Adrenal gland (tissue), 12 donors: ENCODE data around the gene PEX14. TPM values are rescaled to one million over a fixed set of nuclear protein-coding genes. Genes with fewer than 3 reads are reported as not detected.

Experiments
- DNase-seq, 7 donors: peaks; one replicate each; pipeline ENCODE4 v3.0.0-alpha.2; 2019 to 2020
- H3K27ac ChIP-seq, 5 donors: fragments of 200-600 bp; sonication (generic) in 4 of 5; 1 replicate in 3 of 5; 2 replicates in 2 of 5; pipeline versions ENCODE4 v1.5.1 to v1.8.0; 2016 to 2020; ENCODE audit warnings: mild to moderate bottlenecking in 1 of 5
- H3K27me3 ChIP-seq: fragments of 200-600 bp; 2 replicates; pipeline ENCODE4 v1.8.0; 2021
- H3K36me3 ChIP-seq, 2 donors: fragments of 200-600 bp; replicated peaks in 1 of 2; 1 replicate in 1 of 2; 2 replicates in 1 of 2; pipeline versions ENCODE4 v1.5.1 to v1.8.0; 2018 to 2022
- H3K4me1 ChIP-seq, 2 donors: fragments of 200-600 bp; replicated peaks in 1 of 2; 1 replicate in 1 of 2; 2 replicates in 1 of 2; pipeline versions ENCODE4 v1.5.1 to v1.8.0; 2018 to 2021
- H3K4me3 ChIP-seq, 4 donors: fragments of 200-600 bp; sonication (generic) in 3 of 4; one replicate each; pipeline ENCODE4 v1.5.1; 2016 to 2018
- H3K9me3 ChIP-seq, 3 donors: fragments of 200-600 bp; sonication (generic) in 1 of 3; replicated peaks in 1 of 3; 1 replicate in 2 of 3; 2 replicates in 1 of 3; pipeline versions ENCODE4 v1.5.1 to v1.8.0; 2016 to 2021
- POLR2A ChIP-seq, 2 donors: fragments of 450-650 bp; IDR thresholded peaks; one replicate each; pipeline ENCODE4 v1.6.1; 2017; ENCODE audit warnings: antibody characterized with exemption in 2 of 2, mild to moderate bottlenecking in 2 of 2, moderate library complexity in 1 of 2
- WGBS, 4 donors: extraction: QIAGEN DNeasy Blood & Tissue Kit in 2 of 4; methylation state at CpG; one replicate each; pipeline versions ENCODE4 v1.1.5 to v1.1.7; 2013 to 2017; 5-methylcytosine and 5-hydroxymethylcytosine counted together
- intact Hi-C, 2 donors: fragments of 100-400 bp; cut with DNase I; formaldehyde crosslinking; loops; one replicate each; pipeline versions ENCODE4 v1.14.1 to v1.15.0; 2022 to 2023
- polyA plus RNA-seq, 3 donors: library from polyadenylated mRNA; stranded (reverse); fragments of 200-250 nt in 2 of 3; fragments of 350-450 nt in 1 of 3; fragmentation: Illumina TruSeq in 1 of 3; extraction: RNeasy Lipid Tissue Mini Kit (QIAGEN cat#74804) in 1 of 3; gene quantifications; one replicate each; pipeline ENCODE4 v1.2.3, GENCODE V29; 2013 to 2014
- total RNA-seq, 9 donors: library from RNA; depleted of rRNA in 4 of 9; stranded (reverse); fragments of >200 nt in 4 of 9; fragments of 120-200 nt in 1 of 9; fragmentation: NEBNext Ultra II Directional in 1 of 9; extraction: Animal tissue kit (Norgen Biotek cat#: 25700) in 1 of 9; gene quantifications; one replicate each; pipeline versions ENCODE4 v1.1.0 to v1.2.4, GENCODE V29; 2013 to 2023
- TF ChIP-seq, protein P1 (sequence below), 6 experiments: fragments of 450-650 bp in 4 of 6; fragments of 200-600 bp in 2 of 6; sonication (generic) in 1 of 6; IDR thresholded peaks; 1 replicate in 5 of 6; 2 replicates in 1 of 6; pipeline versions ENCODE4 v1.5.1 to v1.8.0; 2016 to 2021; ENCODE audit warnings: antibody characterized with exemption in 6 of 6, mild to moderate bottlenecking in 2 of 6, moderate library complexity in 1 of 6
- donor health status: healthy with polysubstance abuse.
- donor health status: Bipolar disorder and iron deficiency.
- donor health status: DM: yes; HTN: yes; CAD: no.
- donor health status: DM: no; HTN: no; CAD: no.
- donor health status: DM: no; HTN: no; CAD: no.
- donor health status: DM: yes; HTN: yes; CAD: no.

Gene PEX14
- total and polyA plus RNA-seq, 12 donors: 9.7 to 23.9 (median 18.1) TPM

DNA sequence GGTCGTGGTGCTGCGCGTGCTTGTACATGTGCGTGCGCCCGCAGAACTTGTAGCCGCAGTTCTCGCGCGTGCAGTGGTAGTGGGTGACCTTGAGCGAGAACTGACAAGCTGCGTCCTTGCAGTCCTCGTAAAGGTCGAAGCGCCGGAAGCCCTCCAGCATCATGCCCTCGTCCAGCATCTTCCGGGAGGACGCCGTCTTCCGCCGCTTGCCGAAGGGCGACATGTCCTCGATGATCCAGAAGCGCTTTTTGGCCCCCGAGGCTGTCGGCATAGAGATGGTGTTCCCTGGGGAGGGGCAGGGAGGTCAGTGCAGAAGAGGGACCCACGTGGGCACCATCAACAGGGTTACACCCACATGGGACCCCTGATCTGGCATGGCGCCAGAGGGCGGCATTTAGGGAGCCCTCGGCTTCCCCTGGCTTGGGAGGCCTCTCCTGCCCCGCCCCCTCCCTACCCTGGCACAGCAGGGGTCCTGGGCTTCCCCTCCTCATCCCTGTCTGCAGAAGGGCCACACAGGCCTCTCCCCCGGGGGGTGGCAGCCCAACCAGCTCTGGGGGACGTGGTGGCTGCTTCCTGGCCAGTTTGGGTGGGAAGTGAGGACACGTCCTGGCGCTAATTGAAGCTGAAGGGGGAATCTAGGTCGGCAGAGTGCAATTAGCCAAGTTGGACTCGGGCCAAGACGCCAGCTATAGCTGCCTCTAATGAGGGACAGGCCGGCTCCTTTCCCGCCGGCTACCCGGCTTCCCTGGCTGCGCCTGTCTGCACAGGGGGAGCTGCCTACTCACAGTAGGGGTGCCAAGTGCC lies 165.2 kb downstream of the PEX14 start:
- peak in 1 of 7 donors; percentile 82 for DNase-seq
- Histone ChIP-seq H3K36me3 (no peaks in the 10 kb centered on the region), H3K27me3 (no peaks in the 10 kb centered on the region), H3K27ac (no peak overlapping the region), H3K9me3 (no peaks in the 10 kb centered on the region), H3K4me3 (no peak overlapping the region), H3K4me1 (no peaks in the 10 kb centered on the region)
- no peak for TF ChIP-seq POLR2A (IDR thresholded peaks at IDR 0.05)
- TF ChIP-seq, protein P1, sequence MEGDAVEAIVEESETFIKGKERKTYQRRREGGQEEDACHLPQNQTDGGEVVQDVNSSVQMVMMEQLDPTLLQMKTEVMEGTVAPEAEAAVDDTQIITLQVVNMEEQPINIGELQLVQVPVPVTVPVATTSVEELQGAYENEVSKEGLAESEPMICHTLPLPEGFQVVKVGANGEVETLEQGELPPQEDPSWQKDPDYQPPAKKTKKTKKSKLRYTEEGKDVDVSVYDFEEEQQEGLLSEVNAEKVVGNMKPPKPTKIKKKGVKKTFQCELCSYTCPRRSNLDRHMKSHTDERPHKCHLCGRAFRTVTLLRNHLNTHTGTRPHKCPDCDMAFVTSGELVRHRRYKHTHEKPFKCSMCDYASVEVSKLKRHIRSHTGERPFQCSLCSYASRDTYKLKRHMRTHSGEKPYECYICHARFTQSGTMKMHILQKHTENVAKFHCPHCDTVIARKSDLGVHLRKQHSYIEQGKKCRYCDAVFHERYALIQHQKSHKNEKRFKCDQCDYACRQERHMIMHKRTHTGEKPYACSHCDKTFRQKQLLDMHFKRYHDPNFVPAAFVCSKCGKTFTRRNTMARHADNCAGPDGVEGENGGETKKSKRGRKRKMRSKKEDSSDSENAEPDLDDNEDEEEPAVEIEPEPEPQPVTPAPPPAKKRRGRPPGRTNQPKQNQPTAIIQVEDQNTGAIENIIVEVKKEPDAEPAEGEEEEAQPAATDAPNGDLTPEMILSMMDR (IDR thresholded peaks at IDR 0.05): no peak
- intact Hi-C loops: loop anchor here in 1 of 2 donors (10.0 kb wide), 1 partner anchor 225 kb away; no protein-coding TSS in a partner anchor
- WGBS, 4 donors: 82 to 88% (median 84%) methylated on average over 29 to 45 of the region's 45 CpGs

DNA sequence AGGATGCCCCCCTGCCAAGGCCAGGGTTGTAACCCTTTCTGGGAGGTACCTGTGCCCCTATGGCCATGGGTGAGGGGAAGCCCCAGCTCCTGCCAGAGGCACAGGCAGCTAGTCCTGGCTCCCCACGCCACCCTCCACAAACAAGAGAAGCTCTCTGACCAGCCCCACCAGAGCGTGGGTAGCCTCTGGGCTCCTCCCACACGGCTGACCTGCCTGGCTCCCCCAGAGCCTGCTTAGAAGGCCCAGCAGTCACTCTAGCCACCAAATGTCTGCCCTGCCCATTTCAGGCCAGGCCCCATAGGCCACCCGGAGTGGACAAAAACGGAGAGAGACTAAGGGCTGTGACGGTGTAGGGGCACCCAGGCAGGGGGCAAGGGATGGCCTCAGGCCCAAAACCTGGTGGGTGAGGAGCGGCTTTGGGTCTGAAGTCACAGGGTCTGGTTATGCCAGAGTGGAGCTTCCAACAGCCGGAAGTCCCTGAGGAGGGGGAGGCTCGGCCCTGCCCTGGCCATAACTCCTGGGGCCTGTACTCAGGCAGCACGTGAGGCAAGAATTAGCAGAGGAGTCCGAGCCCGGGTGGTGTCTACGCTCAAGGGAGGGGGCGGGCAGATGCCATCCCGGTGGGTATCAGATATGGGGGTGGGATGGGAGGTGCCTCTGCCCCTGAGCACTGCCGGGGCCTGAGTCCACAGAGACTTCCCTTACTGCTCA lies 166.2 kb downstream of the PEX14 start:
- H3K27me3 ChIP-seq: no peaks in the 10 kb centered on the region
- intact Hi-C loops: no loop called here
- H3K4me1 ChIP-seq: no peaks in the 10 kb centered on the region
- 92 to 94% (median 93%) methylated on average over 3 to 16 of the region's 16 CpGs for WGBS, 4 donors
- H3K4me3 ChIP-seq: no peak overlapping the region
- peak overlapping the region in 1 of 5 donors; percentile 34 for H3K27ac ChIP-seq
- H3K9me3 ChIP-seq: no peaks in the 10 kb centered on the region
- TF ChIP-seq, protein P1 (IDR thresholded peaks at IDR 0.05): no peak
- no peak for TF ChIP-seq POLR2A (IDR thresholded peaks at IDR 0.05)
- no peak for DNase-seq
- H3K36me3 ChIP-seq: no peaks in the 10 kb centered on the region

DNA sequence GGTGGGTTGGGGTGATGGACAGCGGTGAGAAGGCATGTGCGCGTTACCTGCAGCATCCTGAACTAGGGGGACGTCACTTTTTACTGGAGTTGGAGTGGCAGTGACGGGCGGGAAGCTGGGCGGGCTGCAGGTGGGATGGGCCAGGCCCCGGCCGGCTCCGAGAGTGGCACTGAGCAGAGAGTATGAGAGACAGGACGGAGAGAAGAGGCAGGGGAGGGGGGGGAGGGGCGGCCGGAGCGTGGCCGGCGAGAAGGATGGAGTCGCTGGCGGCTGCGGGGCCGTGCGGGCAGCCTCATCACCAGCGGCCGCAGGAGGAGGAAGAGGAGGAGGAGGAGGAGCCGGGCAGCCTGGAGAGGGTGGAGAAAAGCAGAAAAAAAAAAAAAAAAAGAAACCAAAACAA lies 167.2 kb downstream of the PEX14 start:
- no peak for TF ChIP-seq POLR2A (IDR thresholded peaks at IDR 0.05)
- TF ChIP-seq, protein P1 (IDR thresholded peaks at IDR 0.05): no peak
- WGBS, 4 donors: 82 to 94% (median 88%) methylated on average over 13 to 24 of the region's 24 CpGs
- H3K36me3 ChIP-seq: no peaks in the 10 kb centered on the region
- H3K27ac ChIP-seq: no peak overlapping the region
- no peak for DNase-seq
- no peaks in the 10 kb centered on the region for H3K9me3 ChIP-seq
- no peaks in the 10 kb centered on the region for H3K27me3 ChIP-seq
- intact Hi-C loops: no loop called here
- H3K4me1 ChIP-seq: no peaks in the 10 kb centered on the region
- no peak overlapping the region for H3K4me3 ChIP-seq

DNA sequence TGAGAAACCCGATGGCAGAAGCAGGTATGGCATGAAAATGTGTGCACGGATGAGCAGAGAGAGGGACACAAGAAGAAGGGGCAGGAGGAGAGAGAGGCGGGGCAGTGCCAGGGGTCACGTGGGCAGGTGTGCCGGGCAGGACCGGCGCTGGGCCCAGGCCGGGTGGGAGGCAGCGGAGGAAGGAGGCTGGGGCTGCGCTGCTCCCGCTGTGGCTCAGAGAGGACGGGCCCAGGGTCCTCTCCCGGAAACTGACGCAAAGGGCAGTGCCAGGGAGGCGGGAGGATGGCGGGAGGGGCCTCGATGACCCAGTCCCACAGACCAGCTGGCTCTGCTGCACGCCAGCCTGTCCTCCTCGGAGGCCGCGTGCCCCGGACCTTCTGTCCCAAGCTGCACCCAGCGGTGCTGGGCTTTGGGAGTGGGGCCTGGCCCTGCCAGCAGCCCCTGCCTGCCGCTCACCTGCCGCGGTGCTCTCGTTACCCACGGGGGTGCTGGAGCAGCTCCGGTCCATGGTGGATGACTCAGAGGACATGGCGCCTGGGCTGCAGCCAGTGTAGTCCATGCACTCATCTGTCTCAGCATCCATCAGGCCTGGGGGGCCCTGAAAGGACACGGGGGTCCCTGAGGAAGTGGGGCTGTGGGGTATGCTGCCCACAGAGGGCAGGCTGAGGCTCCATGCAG lies 167.8 kb downstream of the PEX14 start:
- Histone ChIP-seq H3K9me3 (no peaks in the 10 kb centered on the region), H3K27ac (no peak overlapping the region), H3K36me3 (no peaks in the 10 kb centered on the region), H3K27me3 (no peaks in the 10 kb centered on the region), H3K4me3 (no peak overlapping the region), H3K4me1 (no peaks in the 10 kb centered on the region)
- no peak for DNase-seq
- no peak for TF ChIP-seq POLR2A (IDR thresholded peaks at IDR 0.05)
- TF ChIP-seq, protein P1 (IDR thresholded peaks at IDR 0.05): no peak
- WGBS, 4 donors: 90 to 95% (median 93%) methylated on average over 18 to 31 of the region's 31 CpGs
- intact Hi-C loops: no loop called here
